ENCODE results near the gene HOXB1.
A peak's percentile ranks its signal among the peaks of the same experiment; 100 is the strongest.

Gene HOXB1

GRCh38 chr17:48566717-48567116 lies 35.9 kb upstream of the HOXB1 start:
- H3K27me3 ChIP-seq (ENCODE audit: control insufficient read depth, insufficient read depth, low read length), result peaks cover 100% of the 10 kb centered on the region
- no peak overlapping the region for H3K9ac ChIP-seq (ENCODE audit: low read depth, low read length)
- peaks cover 17% of the 10 kb centered on the region; the same call in 1 of the 2 replicates for H3K4me1 ChIP-seq (ENCODE audit: control insufficient read depth, insufficient read depth, low read length)
- H3K27ac ChIP-seq (ENCODE audit: low read depth, low read length), result no peak overlapping the region
- no peaks in the 10 kb centered on the region for H3K36me3 ChIP-seq (ENCODE audit: control insufficient read depth, insufficient read depth, low read length)
- peaks cover 3% of the 10 kb centered on the region; the same call in 1 of the 2 replicates for H3K9me3 ChIP-seq (ENCODE audit: control insufficient read depth, insufficient read depth, low read length)
- H3K4me3 ChIP-seq (ENCODE audit: low read depth, low read length), result no peak overlapping the region

- Histone ChIP-seq H3K9ac (ENCODE audit: low read depth, low read length) (no peak overlapping the region), H3K27me3 (ENCODE audit: control insufficient read depth, insufficient read depth, low read length) (peaks cover 100% of the 10 kb centered on the region), H3K36me3 (ENCODE audit: control insufficient read depth, insufficient read depth, low read length) (no peaks in the 10 kb centered on the region), H3K4me1 (ENCODE audit: control insufficient read depth, insufficient read depth, low read length) (peaks cover 17% of the 10 kb centered on the region; the same call in 1 of the 2 replicates), H3K9me3 (ENCODE audit: control insufficient read depth, insufficient read depth, low read length) (peaks cover 3% of the 10 kb centered on the region; the same call in 1 of the 2 replicates), H3K27ac (ENCODE audit: low read depth, low read length) (no peak overlapping the region), H3K4me3 (ENCODE audit: low read depth, low read length) (no peak overlapping the region)
Observed at GRCh38 chr17:48565925-48566710, 35.3 kb upstream of the HOXB1 start.

GRCh38 chr17:48565022-48565554 lies 34.3 kb upstream of the HOXB1 start:
- H3K9me3 ChIP-seq (ENCODE audit: control insufficient read depth, insufficient read depth, low read length), result peaks cover 3% of the 10 kb centered on the region; the same call in 1 of the 2 replicates
- H3K27ac ChIP-seq (ENCODE audit: low read depth, low read length), result no peak overlapping the region
- H3K4me3 ChIP-seq (ENCODE audit: low read depth, low read length), result no peak overlapping the region
- H3K4me1 ChIP-seq (ENCODE audit: control insufficient read depth, insufficient read depth, low read length), result peaks cover 12% of the 10 kb centered on the region; the same call in 1 of the 2 replicates
- H3K36me3 ChIP-seq (ENCODE audit: control insufficient read depth, insufficient read depth, low read length), result no peaks in the 10 kb centered on the region
- H3K27me3 ChIP-seq (ENCODE audit: control insufficient read depth, insufficient read depth, low read length), result peaks cover 100% of the 10 kb centered on the region
- H3K9ac ChIP-seq (ENCODE audit: low read depth, low read length), result no peak overlapping the region

GRCh38 chr17:48564188-48565021 lies 33.6 kb upstream of the HOXB1 start:
- H3K27me3 ChIP-seq (ENCODE audit: control insufficient read depth, insufficient read depth, low read length), result peaks cover 100% of the 10 kb centered on the region
- no peak overlapping the region for H3K27ac ChIP-seq (ENCODE audit: low read depth, low read length)
- no peaks in the 10 kb centered on the region for H3K36me3 ChIP-seq (ENCODE audit: control insufficient read depth, insufficient read depth, low read length)
- H3K4me1 ChIP-seq (ENCODE audit: control insufficient read depth, insufficient read depth, low read length), result peaks cover 13% of the 10 kb centered on the region; the same call in 1 of the 2 replicates
- H3K4me3 ChIP-seq (ENCODE audit: low read depth, low read length), result 0 out of 2 replicates have a peak overlapping the region, but pooled peaks have one; percentile 28
- no peak overlapping the region for H3K9ac ChIP-seq (ENCODE audit: low read depth, low read length)
- H3K9me3 ChIP-seq (ENCODE audit: control insufficient read depth, insufficient read depth, low read length), result peaks cover 3% of the 10 kb centered on the region; the same call in 1 of the 2 replicates

GRCh38 chr17:48563867-48564187 lies 33.0 kb upstream of the HOXB1 start:
- Histone ChIP-seq H3K9ac (ENCODE audit: low read depth, low read length) (no peak overlapping the region), H3K36me3 (ENCODE audit: control insufficient read depth, insufficient read depth, low read length) (no peaks in the 10 kb centered on the region), H3K4me1 (ENCODE audit: control insufficient read depth, insufficient read depth, low read length) (peaks cover 16% of the 10 kb centered on the region; the same call in 1 of the 2 replicates), H3K4me3 (ENCODE audit: low read depth, low read length) (no peak overlapping the region), H3K27me3 (ENCODE audit: control insufficient read depth, insufficient read depth, low read length) (peaks cover 100% of the 10 kb centered on the region), H3K27ac (ENCODE audit: low read depth, low read length) (no peak overlapping the region), H3K9me3 (ENCODE audit: control insufficient read depth, insufficient read depth, low read length) (peaks cover 3% of the 10 kb centered on the region; the same call in 1 of the 2 replicates)

- Histone ChIP-seq H3K4me3 (ENCODE audit: low read depth, low read length) (no peak overlapping the region), H3K4me1 (ENCODE audit: control insufficient read depth, insufficient read depth, low read length) (peaks cover 16% of the 10 kb centered on the region; the same call in 1 of the 2 replicates), H3K27ac (ENCODE audit: low read depth, low read length) (no peak overlapping the region), H3K36me3 (ENCODE audit: control insufficient read depth, insufficient read depth, low read length) (no peaks in the 10 kb centered on the region), H3K27me3 (ENCODE audit: control insufficient read depth, insufficient read depth, low read length) (peaks cover 100% of the 10 kb centered on the region), H3K9ac (ENCODE audit: low read depth, low read length) (no peak overlapping the region), H3K9me3 (ENCODE audit: control insufficient read depth, insufficient read depth, low read length) (peaks cover 3% of the 10 kb centered on the region; the same call in 1 of the 2 replicates)
Observed at GRCh38 chr17:48563385-48563838, 32.6 kb upstream of the HOXB1 start.

GRCh38 chr17:48562934-48563333 lies 32.1 kb upstream of the HOXB1 start:
- peaks cover 15% of the 10 kb centered on the region; the same call in 1 of the 2 replicates for H3K4me1 ChIP-seq (ENCODE audit: control insufficient read depth, insufficient read depth, low read length)

GRCh38 chr17:48561884-48562810 lies 31.3 kb upstream of the HOXB1 start:
- Histone ChIP-seq H3K36me3 (ENCODE audit: control insufficient read depth, insufficient read depth, low read length) (no peaks in the 10 kb centered on the region), H3K4me3 (ENCODE audit: low read depth, low read length) (no peak overlapping the region), H3K4me1 (ENCODE audit: control insufficient read depth, insufficient read depth, low read length) (peaks cover 7% of the 10 kb centered on the region; the same call in 1 of the 2 replicates), H3K9ac (ENCODE audit: low read depth, low read length) (no peak overlapping the region), H3K27ac (ENCODE audit: low read depth, low read length) (no peak overlapping the region), H3K9me3 (ENCODE audit: control insufficient read depth, insufficient read depth, low read length) (peaks cover 3% of the 10 kb centered on the region; the same call in 1 of the 2 replicates), H3K27me3 (ENCODE audit: control insufficient read depth, insufficient read depth, low read length) (peaks cover 100% of the 10 kb centered on the region)

More at GRCh38 chr17:48562934-48563333, 32.1 kb upstream of the HOXB1 start:
- peaks cover 100% of the 10 kb centered on the region for H3K27me3 ChIP-seq (ENCODE audit: control insufficient read depth, insufficient read depth, low read length)
- H3K9me3 ChIP-seq (ENCODE audit: control insufficient read depth, insufficient read depth, low read length), result peaks cover 3% of the 10 kb centered on the region; the same call in 1 of the 2 replicates
- H3K36me3 ChIP-seq (ENCODE audit: control insufficient read depth, insufficient read depth, low read length), result no peaks in the 10 kb centered on the region
- no peak overlapping the region for H3K27ac ChIP-seq (ENCODE audit: low read depth, low read length)
- no peak overlapping the region for H3K9ac ChIP-seq (ENCODE audit: low read depth, low read length)
- no peak overlapping the region for H3K4me3 ChIP-seq (ENCODE audit: low read depth, low read length)

- Histone ChIP-seq H3K36me3 (ENCODE audit: control insufficient read depth, insufficient read depth, low read length) (no peaks in the 10 kb centered on the region), H3K27ac (ENCODE audit: low read depth, low read length) (no peak overlapping the region), H3K9ac (ENCODE audit: low read depth, low read length) (no peak overlapping the region), H3K27me3 (ENCODE audit: control insufficient read depth, insufficient read depth, low read length) (peaks cover 100% of the 10 kb centered on the region), H3K4me3 (ENCODE audit: low read depth, low read length) (no peak overlapping the region), H3K4me1 (ENCODE audit: control insufficient read depth, insufficient read depth, low read length) (peaks cover 7% of the 10 kb centered on the region; the same call in 1 of the 2 replicates), H3K9me3 (ENCODE audit: control insufficient read depth, insufficient read depth, low read length) (no peaks in the 10 kb centered on the region)
Observed at GRCh38 chr17:48559840-48560817, 29.3 kb upstream of the HOXB1 start.

Measured in HUES48 (cell line).